Esophagus squamous epithelium (tissue), 4 donors: Measurements from ENCODE around the gene PIK3R2.

Experiments used
- CTCF ChIP-seq, 6 experiments: fragments of 450-650 bp in 4 of 6; fragments of 200-600 bp in 2 of 6; sonication (generic) in 2 of 6; IDR thresholded peaks; one replicate each; pipeline ENCODE4 v1.5.1; 2016 to 2019; ENCODE audit warnings: antibody characterized with exemption in 6 of 6, mild to moderate bottlenecking in 4 of 6, moderate library complexity in 4 of 6
- POLR2A ChIP-seq, 4 donors: fragments of 450-650 bp; IDR thresholded peaks; one replicate each; pipeline ENCODE4 v1.6.1; 2017; ENCODE audit warnings: antibody characterized with exemption in 4 of 4, mild to moderate bottlenecking in 4 of 4, moderate library complexity in 3 of 4

GRCh38 chr19:18119717-18120105, 33.3 kb upstream of the PIK3R2 start:
- TF ChIP-seq CTCF (IDR thresholded peaks at IDR 0.05) (no peak), POLR2A (IDR thresholded peaks at IDR 0.05) (no peak)
